NB4 (cell line): ENCODE measurements around the gene SH3GL3.

Experiments
- DNase-seq: peaks from one replicate; pipeline ENCODE4 v3.0.0; 2010; ENCODE audit warnings: low read depth
- H3K4me3 ChIP-seq: one replicate; pipeline ENCODE4 v1.5.1; 2011; ENCODE audit warnings: mild to moderate bottlenecking, low read depth, low read length, moderate library complexity
- CTCF ChIP-seq: IDR thresholded peaks from one replicate; pipeline ENCODE4 v1.5.1; 2012; ENCODE audit warnings: low read depth, low read length
- MAX ChIP-seq: IDR thresholded peaks from 2 replicates; pipeline ENCODE4 v1.6.1; 2011; ENCODE audit warnings: low read depth, low read length
- MYC ChIP-seq: IDR thresholded peaks from 2 replicates; pipeline ENCODE4 v1.6.1; 2011; ENCODE audit warnings: low read depth, low read length
- POLR2A ChIP-seq: IDR thresholded peaks from 2 replicates; pipeline ENCODE4 v1.6.1; 2011; ENCODE audit warnings: mild to moderate bottlenecking; ENCODE audit not compliant: insufficient read length; ENCODE audit errors: extremely low read depth

The SH3GL3 gene

GRCh38 chr15:83484636-83485035 is 37.5 kb downstream of the SH3GL3 start:
- TF ChIP-seq MAX: no peak
- TF ChIP-seq CTCF: no peak
- no peak for TF ChIP-seq POLR2A
- TF ChIP-seq MYC: no peak
- DNase-seq: no peak
- H3K4me3 ChIP-seq: no peak overlapping the region

GRCh38 chr15:83486363-83486762 is 39.2 kb downstream of the SH3GL3 start:
- no peak overlapping the region for H3K4me3 ChIP-seq
- DNase-seq: no peak
- TF ChIP-seq MAX (no peak), POLR2A (no peak), CTCF (no peak), MYC (no peak)

- no peak for DNase-seq
- H3K4me3 ChIP-seq: no peak overlapping the region
- no peak for TF ChIP-seq POLR2A
Measured at GRCh38 chr15:83487519-83487918, 40.4 kb downstream of the SH3GL3 start.

GRCh38 chr15:83489690-83490089 is 42.5 kb downstream of the SH3GL3 start:
- TF ChIP-seq POLR2A: no peak
- no peak for TF ChIP-seq CTCF
- TF ChIP-seq MAX: no peak
- no peak for TF ChIP-seq MYC
- no peak overlapping the region for H3K4me3 ChIP-seq
- DNase-seq: no peak

- no peak overlapping the region for H3K4me3 ChIP-seq
- no peak for TF ChIP-seq POLR2A
- no peak for TF ChIP-seq MYC
- no peak for TF ChIP-seq CTCF
- TF ChIP-seq MAX: no peak
- no peak for DNase-seq
Measured at GRCh38 chr15:83491486-83491885, 44.3 kb downstream of the SH3GL3 start.

GRCh38 chr15:83496766-83497165 is 49.6 kb downstream of the SH3GL3 start:
- no peak for TF ChIP-seq POLR2A
- no peak for TF ChIP-seq MAX
- no peak for TF ChIP-seq CTCF
- TF ChIP-seq MYC: no peak
- H3K4me3 ChIP-seq: no peak overlapping the region
- DNase-seq: no peak
